Sigmoid colon (tissue), 4 donors: ENCODE measurements around the gene FARP2.
"Not testable (repeated sequence)": the region's sequence is repeated elsewhere in the genome, so short reads cannot be mapped to it uniquely, and the experiment has no call there.

ENCODE experiments used
- CTCF ChIP-seq, 4 experiments: fragments of 450-650 bp in 3 of 4; fragments of 200-600 bp in 1 of 4; IDR thresholded peaks; one replicate each; pipeline ENCODE4 v1.5.1; 2016 to 2019; ENCODE audit warnings: antibody characterized with exemption in 4 of 4, mild to moderate bottlenecking in 3 of 4, moderate library complexity in 2 of 4
- POLR2AphosphoS5 ChIP-seq, 4 donors: sonication (generic); formaldehyde crosslinking; IDR thresholded peaks; one replicate each; pipeline ENCODE4 v1.6.1; 2017; ENCODE audit warnings: antibody characterized with exemption in 4 of 4

GRCh38 chr2:241392753-241393152 lies 36.7 kb downstream of the FARP2 start:
- TF ChIP-seq CTCF, POLR2AphosphoS5 (IDR thresholded peaks at IDR 0.05): not testable (repeated sequence)
